Anterior cingulate cortex (tissue), 58 donors: Measurements from ENCODE around the gene CCR3.

Experiments
- DNase-seq, 58 donors: peaks; one replicate each; lab custom pipeline; 2025; lab: John Stamatoyannopoulos, UW

CCR3 gene

GRCh38 chr3:46293991-46294833, 52.0 kb downstream of the CCR3 start:
- DNase-seq: peak in 1 of 58 donors; percentile 17

GRCh38 chr3:46296826-46297225, 54.6 kb downstream of the CCR3 start:
- DNase-seq: no peak

GRCh38 chr3:46297658-46298423, 55.6 kb downstream of the CCR3 start:
- DNase-seq: peak in 7 of 58 donors; percentile 9 to 36 (median 13)

GRCh38 chr3:46298871-46299607, 56.8 kb downstream of the CCR3 start:
- no peak for DNase-seq

- DNase-seq: no peak
Measured at GRCh38 chr3:46299608-46300460, 57.6 kb downstream of the CCR3 start.

GRCh38 chr3:46300461-46300789, 58.2 kb downstream of the CCR3 start:
- no peak for DNase-seq

- no peak for DNase-seq
Measured at GRCh38 chr3:46301122-46301835, 59.0 kb downstream of the CCR3 start.

- no peak for DNase-seq
Measured at GRCh38 chr3:46303240-46303639, 61.0 kb downstream of the CCR3 start.

GRCh38 chr3:46304739-46305138, 62.5 kb downstream of the CCR3 start:
- no peak for DNase-seq

GRCh38 chr3:46312991-46313390, 70.7 kb downstream of the CCR3 start:
- peak in 7 of 58 donors; percentile 2 to 49 (median 15) for DNase-seq

GRCh38 chr3:46314517-46314916, 72.3 kb downstream of the CCR3 start:
- no peak for DNase-seq

GRCh38 chr3:46316206-46316605, 73.9 kb downstream of the CCR3 start:
- DNase-seq: no peak
